Left lung (tissue), 10 donors: ENCODE data around the gene TSR3. TPM values are rescaled to one million over a fixed set of nuclear protein-coding genes. Genes with fewer than 3 reads are reported as not detected.

Source experiments
- ATAC-seq: fragments of 200-7000 bp; cut with Tn5 transposase; one replicate; pipeline ENCODE4 v1.9.1; 2020; ENCODE audit warnings: moderate library complexity
- DNase-seq, 4 donors: peaks; one replicate each; pipeline ENCODE4 v3.0.0-alpha.2; 2013 to 2020
- H3K27ac ChIP-seq, 2 donors: fragments of 200-600 bp; sonication (generic) in 1 of 2; one replicate each; pipeline versions ENCODE4 v1.5.0 to v1.8.0; 2020 to 2021
- H3K27me3 ChIP-seq, 2 donors: fragments of 200-600 bp; sonication (generic) in 1 of 2; one replicate each; pipeline versions ENCODE4 v1.5.0 to v1.8.0; 2020 to 2021
- H3K36me3 ChIP-seq, 2 donors: fragments of 200-600 bp; sonication (generic) in 1 of 2; one replicate each; pipeline versions ENCODE4 v1.5.0 to v1.8.0; 2020 to 2021
- H3K4me1 ChIP-seq, 2 donors: fragments of 200-600 bp; one replicate each; pipeline ENCODE4 v1.8.0; 2021
- H3K4me3 ChIP-seq, 2 donors: fragments of 200-600 bp; sonication (generic) in 1 of 2; one replicate each; pipeline versions ENCODE4 v1.5.0 to v1.8.0; 2020 to 2021; ENCODE audit warnings: mild to moderate bottlenecking in 1 of 2
- H3K9me3 ChIP-seq, 2 donors: fragments of 200-600 bp; sonication (generic) in 1 of 2; one replicate each; pipeline versions ENCODE4 v1.5.0 to v1.8.0; 2020 to 2021
- CTCF ChIP-seq, 2 donors: fragments of 200-600 bp; sonication (generic) in 1 of 2; IDR thresholded peaks; one replicate each; pipeline versions ENCODE4 v1.5.0 to v1.8.0; 2021; ENCODE audit warnings: antibody characterized with exemption in 2 of 2
- intact Hi-C, 2 donors: fragments of 100-400 bp; cut with DNase I; formaldehyde crosslinking; loops; one replicate each; pipeline versions ENCODE4 v1.11.2 to v1.14.2; 2022
- polyA plus RNA-seq, 6 donors: library from polyadenylated mRNA; unstranded; fragments of 120-200 nt; gene quantifications; one replicate each; pipeline ENCODE4 v1.2.1, GENCODE V29; 2013; ENCODE audit not compliant: insufficient read length in 6 of 6
- total RNA-seq, 2 donors: library from RNA; stranded (reverse); fragmentation: NEBNext Ultra II Directional; extraction: Animal tissue kit (Norgen Biotek cat#: 25700); gene quantifications; one replicate each; pipeline ENCODE4 v1.2.1, GENCODE V29; 2021
- donor health status: DM: no; HTN: yes; CAD: no.
- donor health status: DM: no; HTN: no; CAD: no.

Gene TSR3
- total and polyA plus RNA-seq, 8 donors, result 33.6 to 57.0 (median 45.9) TPM

GRCh38 chr16:1314399-1315068 is 37.1 kb downstream of the TSR3 start:
- Histone ChIP-seq H3K9me3 (no peaks in the 10 kb centered on the region), H3K27me3 (no peaks in the 10 kb centered on the region), H3K4me1 (peaks cover 24 to 37% of the 10 kb centered on the region in 2 donors), H3K27ac (no peak overlapping the region), H3K36me3 (peaks cover 0 to 76% of the 10 kb centered on the region in 2 donors), H3K4me3 (no peak overlapping the region)
- no peak for TF ChIP-seq CTCF (IDR thresholded peaks at IDR 0.05)
- no peak for DNase-seq
- intact Hi-C loops, result no loop called here
- no peak for ATAC-seq

GRCh38 chr16:1313721-1314369 is 37.8 kb downstream of the TSR3 start:
- ATAC-seq (no peak), DNase-seq (peak in 1 of 4 donors; percentile 79)
- Histone ChIP-seq H3K27ac (no peak overlapping the region), H3K4me1 (peaks cover 24 to 37% of the 10 kb centered on the region in 2 donors), H3K27me3 (no peaks in the 10 kb centered on the region), H3K4me3 (no peak overlapping the region), H3K9me3 (no peaks in the 10 kb centered on the region), H3K36me3 (peaks cover 0 to 69% of the 10 kb centered on the region in 2 donors)
- intact Hi-C loops, result no loop called here
- no peak for TF ChIP-seq CTCF (IDR thresholded peaks at IDR 0.05)

- TF ChIP-seq CTCF (IDR thresholded peaks at IDR 0.05), result no peak
- Histone ChIP-seq H3K4me3 (no peak overlapping the region), H3K36me3 (peaks cover 0 to 60% of the 10 kb centered on the region in 2 donors), H3K27ac (no peak overlapping the region), H3K9me3 (no peaks in the 10 kb centered on the region), H3K27me3 (no peaks in the 10 kb centered on the region), H3K4me1 (peaks cover 24 to 37% of the 10 kb centered on the region in 2 donors)
- ATAC-seq (no peak), DNase-seq (no peak)
- intact Hi-C loops, result no loop called here
Measured at GRCh38 chr16:1312903-1313302, 38.8 kb downstream of the TSR3 start.

GRCh38 chr16:1312467-1312816 is 39.2 kb downstream of the TSR3 start:
- ATAC-seq (no peak), DNase-seq (no peak)
- Histone ChIP-seq H3K36me3 (peaks cover 0 to 55% of the 10 kb centered on the region in 2 donors), H3K27ac (no peak overlapping the region), H3K4me3 (peak overlapping the region in 1 of 2 donors; percentile 81), H3K4me1 (peaks cover 24 to 37% of the 10 kb centered on the region in 2 donors), H3K9me3 (no peaks in the 10 kb centered on the region), H3K27me3 (no peaks in the 10 kb centered on the region)
- intact Hi-C loops, result no loop called here
- TF ChIP-seq CTCF (IDR thresholded peaks at IDR 0.05), result no peak

- peak overlapping the region in 1 of 2 donors; percentile 81 for H3K4me3 ChIP-seq
- intact Hi-C loops, result no loop called here
- H3K9me3 ChIP-seq, result no peaks in the 10 kb centered on the region
- ATAC-seq, result no peak
- TF ChIP-seq CTCF (IDR thresholded peaks at IDR 0.05), result no peak
- H3K27me3 ChIP-seq, result no peaks in the 10 kb centered on the region
- no peak overlapping the region for H3K27ac ChIP-seq
- peaks cover 0 to 50% of the 10 kb centered on the region in 2 donors for H3K36me3 ChIP-seq
- H3K4me1 ChIP-seq, result peaks cover 24 to 37% of the 10 kb centered on the region in 2 donors
- DNase-seq, result no peak
Measured at GRCh38 chr16:1311738-1312466, 39.8 kb downstream of the TSR3 start.
